Lung (tissue), 12 donors: Measurements from ENCODE around the gene BCL11A. TPM values are rescaled to one million over a fixed set of nuclear protein-coding genes. Genes with fewer than 3 reads are reported as not detected.

Experiments used
- ATAC-seq: fragments of 200-7000 bp; cut with Tn5 transposase; one replicate; pipeline ENCODE4 v1.9.1; 2020; ENCODE audit warnings: moderate number of reproducible peaks; ENCODE audit not compliant: insufficient read depth, low FRiP score
- DNase-seq, 3 donors: peaks; one replicate each; pipeline ENCODE4 v3.0.0-alpha.2; 2013 to 2017
- H3K27ac ChIP-seq, 2 donors: one replicate each; pipeline ENCODE4 v1.5.1; 2013; ENCODE audit warnings: mild to moderate bottlenecking in 2 of 2, moderate library complexity in 2 of 2, control low read depth in 1 of 2, inconsistent platforms in 1 of 2, low read depth in 1 of 2, low read length in 1 of 2
- H3K27me3 ChIP-seq, 3 donors: one replicate each; pipeline ENCODE4 v1.5.1; 2013; ENCODE audit warnings: low read length in 2 of 3; ENCODE audit not compliant: control insufficient read depth in 3 of 3, insufficient read depth in 3 of 3
- H3K36me3 ChIP-seq, 4 donors: one replicate each; pipeline ENCODE4 v1.5.1; 2013; ENCODE audit warnings: low read length in 4 of 4, mild to moderate bottlenecking in 1 of 4, moderate library complexity in 1 of 4; ENCODE audit not compliant: control insufficient read depth in 4 of 4, insufficient read depth in 4 of 4
- H3K4me1 ChIP-seq, 5 donors: one replicate each; pipeline ENCODE4 v1.5.1; 2013; ENCODE audit warnings: low read length in 5 of 5, mild to moderate bottlenecking in 2 of 5, moderate library complexity in 1 of 5; ENCODE audit not compliant: control insufficient read depth in 5 of 5, insufficient read depth in 5 of 5
- H3K4me3 ChIP-seq: one replicate; pipeline ENCODE4 v1.5.1; 2013; ENCODE audit warnings: mild to moderate bottlenecking, control low read depth, moderate library complexity
- H3K9ac ChIP-seq, 2 donors: one replicate each; pipeline ENCODE4 v1.5.1; 2013; ENCODE audit warnings: low read length in 2 of 2, control low read depth in 1 of 2; ENCODE audit not compliant: insufficient read depth in 1 of 2
- H3K9me3 ChIP-seq, 4 donors: one replicate each; pipeline ENCODE4 v1.5.1; 2013; ENCODE audit warnings: low read length in 3 of 4, mild to moderate bottlenecking in 1 of 4, moderate library complexity in 1 of 4; ENCODE audit not compliant: control insufficient read depth in 4 of 4, insufficient read depth in 3 of 4
- WGBS, 2 donors: extraction: QIAGEN DNeasy Blood & Tissue Kit; methylation state at CpG; one replicate each; pipeline ENCODE4 v1.1.7; 2013; 5-methylcytosine and 5-hydroxymethylcytosine counted together
- polyA plus RNA-seq, 2 donors: library from polyadenylated mRNA; stranded (reverse); fragments of 200-250 nt; gene quantifications; one replicate each; pipeline ENCODE4 v1.2.1, GENCODE V29; 2013
- total RNA-seq, 2 donors: library from RNA; depleted of rRNA in 1 of 2; stranded (reverse); fragments of >200 nt in 1 of 2; gene quantifications; one replicate each; pipeline ENCODE4 v1.2.1, GENCODE V29; 2014 to 2021
- TF ChIP-seq, protein P1 (sequence below): IDR thresholded peaks from 2 replicates; pipeline ENCODE4 v1.5.1; 2012; ENCODE audit warnings: mild to moderate bottlenecking; ENCODE audit errors: control extremely low read depth, extremely low read depth
- donor health status: control.
- donor health status: control.
- donor health status: Bipolar disorder and iron deficiency.
- donor health status: healthy.
- donor health status: DM: yes; HTN: yes; CAD: no.

BCL11A gene
- total and polyA plus RNA-seq, 4 donors = 1.5 to 21.1 (median 4.7) TPM

DNA sequence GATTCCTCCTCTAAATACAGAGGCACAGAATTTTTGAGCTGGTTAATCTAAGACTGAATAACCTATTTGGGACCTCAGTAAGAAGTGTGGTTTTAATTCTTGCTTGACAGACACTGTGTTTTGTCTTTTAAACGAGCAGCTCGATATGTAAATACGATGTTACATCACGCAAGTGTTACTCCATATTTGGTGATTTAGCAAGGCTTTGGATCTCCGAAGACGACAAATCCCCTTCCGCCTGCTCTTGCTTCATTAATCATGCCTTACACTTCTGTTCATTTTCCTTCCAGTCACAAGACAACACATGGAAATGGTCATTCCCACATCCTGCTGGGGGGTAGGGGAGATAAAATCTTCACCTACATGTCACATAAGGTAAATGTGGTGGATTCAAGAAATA lies 9.4 kb downstream of the BCL11A start:
- Histone ChIP-seq H3K9me3 (no peaks in the 10 kb centered on the region), H3K27me3 (peaks cover 0 to 2% (median 0%) of the 10 kb centered on the region in 3 donors), H3K4me1 (peaks cover 0 to 26% (median 5%) of the 10 kb centered on the region in 5 donors), H3K9ac (no peak overlapping the region), H3K27ac (peak overlapping the region in 1 of 2 donors; percentile 73), H3K4me3 (no peak overlapping the region), H3K36me3 (no peaks in the 10 kb centered on the region)
- ATAC-seq (no peak), DNase-seq (peak in 2 of 3 donors; percentile 53 to 66)
- 29 to 54% methylated on average over 7 of the region's 7 CpGs for WGBS, 2 donors
- TF ChIP-seq, protein P1, sequence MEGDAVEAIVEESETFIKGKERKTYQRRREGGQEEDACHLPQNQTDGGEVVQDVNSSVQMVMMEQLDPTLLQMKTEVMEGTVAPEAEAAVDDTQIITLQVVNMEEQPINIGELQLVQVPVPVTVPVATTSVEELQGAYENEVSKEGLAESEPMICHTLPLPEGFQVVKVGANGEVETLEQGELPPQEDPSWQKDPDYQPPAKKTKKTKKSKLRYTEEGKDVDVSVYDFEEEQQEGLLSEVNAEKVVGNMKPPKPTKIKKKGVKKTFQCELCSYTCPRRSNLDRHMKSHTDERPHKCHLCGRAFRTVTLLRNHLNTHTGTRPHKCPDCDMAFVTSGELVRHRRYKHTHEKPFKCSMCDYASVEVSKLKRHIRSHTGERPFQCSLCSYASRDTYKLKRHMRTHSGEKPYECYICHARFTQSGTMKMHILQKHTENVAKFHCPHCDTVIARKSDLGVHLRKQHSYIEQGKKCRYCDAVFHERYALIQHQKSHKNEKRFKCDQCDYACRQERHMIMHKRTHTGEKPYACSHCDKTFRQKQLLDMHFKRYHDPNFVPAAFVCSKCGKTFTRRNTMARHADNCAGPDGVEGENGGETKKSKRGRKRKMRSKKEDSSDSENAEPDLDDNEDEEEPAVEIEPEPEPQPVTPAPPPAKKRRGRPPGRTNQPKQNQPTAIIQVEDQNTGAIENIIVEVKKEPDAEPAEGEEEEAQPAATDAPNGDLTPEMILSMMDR = no peak

DNA sequence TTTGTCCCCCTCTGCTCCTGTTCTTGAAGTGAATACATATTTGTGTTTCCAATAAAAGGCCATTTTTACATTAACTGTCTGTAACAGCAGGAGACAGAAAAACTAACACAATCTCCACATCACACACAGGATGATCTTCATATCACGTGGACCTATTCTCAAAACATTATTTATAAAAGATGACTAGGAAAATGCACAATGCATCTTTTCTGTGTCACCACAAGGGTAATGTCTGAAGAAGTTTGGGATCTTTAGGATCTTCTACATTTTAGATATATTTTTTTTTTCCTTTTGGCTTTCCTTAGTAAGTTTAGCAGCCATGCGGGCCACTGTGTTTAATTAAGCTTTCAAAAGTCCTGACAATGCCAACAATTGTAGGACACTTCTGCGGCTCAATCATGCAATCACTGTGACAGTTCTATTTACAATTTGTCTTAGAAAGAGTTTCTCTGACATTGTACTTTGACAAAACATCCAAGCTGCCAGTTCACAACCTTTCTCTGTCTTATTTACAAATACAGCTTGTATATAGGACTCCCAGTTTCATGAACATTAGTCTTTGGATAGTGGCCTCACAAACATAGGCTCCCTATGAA lies 12.3 kb downstream of the BCL11A start:
- Histone ChIP-seq H3K4me3 (no peak overlapping the region), H3K9ac (no peak overlapping the region), H3K36me3 (no peaks in the 10 kb centered on the region), H3K4me1 (peaks cover 0 to 23% (median 3%) of the 10 kb centered on the region in 5 donors), H3K27me3 (peaks cover 0 to 7% (median 0%) of the 10 kb centered on the region in 3 donors), H3K27ac (no peak overlapping the region), H3K9me3 (no peaks in the 10 kb centered on the region)
- ATAC-seq = no peak
- no peak for DNase-seq
- TF ChIP-seq, protein P1 = no peak
- WGBS, 2 donors = 51 to 78% methylated on average over 3 of the region's 3 CpGs

DNA sequence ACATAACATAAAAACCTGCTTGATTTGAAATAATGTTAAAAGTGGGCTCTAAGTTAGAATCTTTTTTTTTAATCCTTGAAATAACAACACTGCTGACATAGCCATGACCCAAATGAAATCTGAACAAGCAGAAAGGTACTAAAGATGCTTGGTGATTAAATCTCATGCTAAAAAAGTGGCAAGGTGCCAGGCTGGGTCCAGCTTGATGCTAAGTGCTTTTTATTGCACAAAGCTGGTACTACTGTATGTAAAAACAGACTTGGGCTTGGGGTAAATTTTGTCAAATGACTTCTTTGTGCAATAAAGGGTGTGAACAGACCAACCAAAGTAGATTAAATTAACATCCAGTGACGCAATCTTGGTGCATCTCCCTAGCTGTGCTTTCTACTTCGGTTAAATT lies 13.4 kb downstream of the BCL11A start:
- 56 to 74% methylated on average over 2 of the region's 2 CpGs for WGBS, 2 donors
- TF ChIP-seq, protein P1 = no peak
- no peak overlapping the region for H3K27ac ChIP-seq
- H3K9me3 ChIP-seq = peaks cover 0 to 3% (median 0%) of the 10 kb centered on the region in 4 donors
- DNase-seq (no peak), ATAC-seq (no peak)
- H3K4me3 ChIP-seq = no peak overlapping the region
- H3K9ac ChIP-seq = no peak overlapping the region
- H3K27me3 ChIP-seq = peaks cover 0 to 10% (median 0%) of the 10 kb centered on the region in 3 donors
- H3K36me3 ChIP-seq = no peaks in the 10 kb centered on the region
- H3K4me1 ChIP-seq = peaks cover 0 to 30% (median 9%) of the 10 kb centered on the region in 5 donors
